GM12878 (cell line): ENCODE data around the gene VASH1.

ENCODE experiments used
- PBX3 ChIP-seq: IDR thresholded peaks from 2 replicates; pipeline ENCODE4 v1.6.1; 2011; ENCODE audit warnings: mild to moderate bottlenecking, low read depth, low read length, moderate library complexity; ENCODE audit not compliant: insufficient replicate concordance
- POLR2A ChIP-seq: IDR thresholded peaks from 2 replicates; pipeline ENCODE4 v1.6.1; 2011; ENCODE audit warnings: low read depth, mild to moderate bottlenecking, low read length
- SIN3A ChIP-seq: IDR thresholded peaks from 2 replicates; pipeline ENCODE4 v1.6.1; 2012; ENCODE audit warnings: low read depth, low read length, improper control_type of control experiment

GRCh38 chr14:76761960-76762410 is 717 bp downstream of the VASH1 start:
- TF ChIP-seq SIN3A, result no peak
- TF ChIP-seq PBX3, result no peak
- no peak for TF ChIP-seq POLR2A
